Cerebellar nuclear complex (tissue), 1 donor: ENCODE results near the gene LIME1.
"Not testable (repeated sequence)": the region's sequence is repeated elsewhere in the genome, so short reads cannot be mapped to it uniquely, and the experiment has no call there.

Source experiments
- DNase-seq, 2 experiments: peaks; one replicate each; lab custom pipeline; 2025; lab: John Stamatoyannopoulos, UW

LIME1 gene

GRCh38 chr20:63773571-63774241 is 37.2 kb downstream of the LIME1 start:
- no peak for DNase-seq

DNA sequence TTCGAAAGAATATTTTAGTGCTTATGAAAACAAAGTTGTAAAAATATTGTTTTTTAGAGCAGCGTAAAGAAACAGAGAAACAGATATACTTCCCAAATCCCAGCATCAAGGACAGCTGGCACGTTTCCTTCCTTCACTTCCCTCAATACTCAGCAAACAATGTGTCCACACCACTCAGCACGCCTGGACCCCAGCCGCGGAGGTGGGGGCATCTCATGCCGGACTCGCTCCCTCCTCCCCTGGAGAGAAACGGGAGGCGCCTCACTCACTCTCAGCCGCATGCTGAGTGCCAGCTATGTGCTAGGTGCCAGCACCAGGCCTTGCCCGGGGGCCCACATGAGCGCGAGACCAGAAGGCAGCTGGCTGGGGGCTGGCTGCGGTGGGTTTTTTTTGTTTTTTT is 37.8 kb downstream of the LIME1 start:
- no peak for DNase-seq

DNA sequence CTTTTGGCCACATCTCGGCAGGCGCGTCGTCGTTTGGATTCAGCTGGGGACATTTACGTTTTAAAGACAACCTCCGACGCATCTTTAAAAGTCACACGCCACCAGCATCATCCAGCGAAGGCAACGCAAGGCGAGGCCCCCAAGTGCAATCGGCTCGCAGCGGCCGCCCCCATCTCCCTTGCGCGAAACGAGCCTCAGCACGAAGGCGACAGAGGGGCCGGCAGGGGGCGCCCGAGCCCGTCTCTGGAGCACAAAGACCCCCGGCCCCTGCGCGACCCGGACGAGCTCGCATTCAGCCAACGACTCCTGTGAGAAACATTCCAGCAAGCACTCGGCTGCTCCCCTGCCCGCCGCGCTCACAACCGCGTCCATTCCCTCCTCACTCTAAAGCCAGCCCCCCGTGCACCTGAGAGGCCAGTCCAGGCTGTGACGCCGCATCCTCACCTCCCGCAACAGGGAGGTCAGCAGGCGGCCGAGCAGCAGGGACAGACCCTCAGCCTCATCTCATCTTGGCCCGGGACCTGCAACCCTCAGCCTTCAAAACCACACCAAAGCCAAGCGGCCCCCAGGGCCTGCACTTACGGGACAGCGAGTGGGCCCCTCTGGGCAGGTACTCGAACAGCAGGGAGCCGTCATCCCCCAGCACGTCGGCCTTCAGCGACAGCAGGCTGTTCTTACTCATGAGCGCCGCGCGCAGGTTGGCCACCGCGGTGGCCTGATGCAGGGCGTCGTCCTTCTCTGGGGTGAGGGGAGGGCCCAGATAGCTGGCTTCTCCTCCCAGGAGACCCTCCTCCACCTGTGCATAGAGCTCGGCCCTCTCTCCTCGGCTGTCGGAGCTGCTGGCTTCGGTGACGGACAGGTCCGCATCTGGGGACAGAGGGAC is 38.9 kb downstream of the LIME1 start:
- DNase-seq, result peak in 1 of 2 experiments; percentile 37

- DNase-seq, result not testable (repeated sequence)
Measured at GRCh38 chr20:63776875-63777274, 40.4 kb downstream of the LIME1 start.

DNA sequence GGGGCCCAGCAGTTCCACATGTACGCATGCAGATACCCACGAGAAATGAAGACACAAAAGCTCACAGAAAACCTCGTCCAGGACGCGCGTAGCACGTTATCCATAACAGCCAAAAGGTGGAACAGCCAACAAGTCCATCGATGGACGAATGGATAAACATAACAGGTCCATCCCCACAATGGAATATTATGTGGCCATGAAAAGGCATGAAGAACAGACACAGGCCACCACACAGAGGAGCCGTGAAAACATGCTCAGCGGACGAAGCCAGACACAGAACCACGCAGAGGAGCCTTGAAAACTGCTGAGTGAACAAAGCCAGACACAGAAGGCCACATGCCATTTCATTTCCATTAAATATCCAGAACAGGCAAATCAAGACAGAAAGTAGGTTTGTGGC is 41.1 kb downstream of the LIME1 start:
- DNase-seq, result no peak

- no peak for DNase-seq
Measured at GRCh38 chr20:63778034-63778752, 41.7 kb downstream of the LIME1 start.

DNA sequence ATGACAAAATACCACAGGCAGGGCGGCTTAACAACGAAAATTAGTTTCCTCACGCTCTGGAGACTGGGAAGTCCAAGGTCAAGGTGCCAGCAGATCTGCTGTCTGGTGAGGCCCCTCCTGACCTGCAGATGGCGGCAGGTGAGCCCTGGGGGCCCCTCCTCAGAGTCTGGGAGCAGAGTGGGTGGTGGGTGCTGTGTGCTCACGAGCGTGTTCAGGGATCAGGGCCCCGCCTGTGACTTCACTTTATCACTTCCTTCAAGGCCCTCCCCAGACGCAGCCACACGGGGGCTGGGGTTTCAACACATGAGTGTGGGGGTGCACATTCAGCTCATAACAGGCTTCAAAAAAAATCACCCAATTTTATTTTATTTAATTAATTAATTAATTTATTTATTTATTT is 42.4 kb downstream of the LIME1 start:
- DNase-seq, result no peak

- no peak for DNase-seq
Measured at GRCh38 chr20:63781181-63781580, 44.7 kb downstream of the LIME1 start.

DNA sequence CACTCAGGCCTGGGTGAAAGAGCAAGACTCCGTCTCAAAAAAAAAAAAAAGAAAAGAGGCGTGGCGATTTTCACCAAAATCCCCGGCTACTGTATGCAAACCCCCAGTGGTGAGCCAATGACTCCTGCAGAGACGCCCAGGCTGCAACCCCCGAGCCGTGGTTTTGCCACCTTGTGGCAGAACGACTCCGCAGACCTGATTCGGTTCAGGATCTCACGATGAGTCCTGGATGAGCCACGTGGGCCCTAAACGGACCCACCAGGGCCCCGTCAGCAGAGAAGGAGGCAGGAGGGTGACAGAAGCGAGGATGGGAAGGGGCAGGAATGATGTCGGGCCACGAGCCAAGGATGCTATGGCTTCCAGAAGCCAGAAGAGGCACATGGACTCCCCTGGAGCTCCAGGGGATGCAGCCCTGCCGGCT is 45.6 kb downstream of the LIME1 start:
- no peak for DNase-seq

DNA sequence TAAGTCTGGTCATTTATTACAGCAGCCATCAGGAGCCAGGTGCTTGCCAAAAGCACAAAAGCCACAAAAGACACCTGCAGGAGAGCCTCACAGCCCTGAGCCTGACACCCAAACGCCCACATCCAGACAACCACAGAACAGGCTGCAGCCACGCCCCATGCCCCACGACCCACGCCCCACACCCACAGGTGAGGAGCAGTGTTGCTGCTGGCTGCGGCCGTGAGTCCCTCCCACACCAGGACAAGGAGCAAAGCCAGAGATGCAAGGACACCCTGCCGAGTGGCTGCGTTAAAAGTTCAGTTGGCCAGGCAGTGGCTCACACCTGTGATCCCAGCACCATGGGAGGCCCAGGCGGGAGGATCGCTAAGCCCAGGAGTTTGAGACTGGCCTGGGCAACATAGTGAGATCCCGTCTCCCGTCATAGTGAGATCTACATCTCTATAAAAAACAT is 46.1 kb downstream of the LIME1 start:
- no peak for DNase-seq

DNA sequence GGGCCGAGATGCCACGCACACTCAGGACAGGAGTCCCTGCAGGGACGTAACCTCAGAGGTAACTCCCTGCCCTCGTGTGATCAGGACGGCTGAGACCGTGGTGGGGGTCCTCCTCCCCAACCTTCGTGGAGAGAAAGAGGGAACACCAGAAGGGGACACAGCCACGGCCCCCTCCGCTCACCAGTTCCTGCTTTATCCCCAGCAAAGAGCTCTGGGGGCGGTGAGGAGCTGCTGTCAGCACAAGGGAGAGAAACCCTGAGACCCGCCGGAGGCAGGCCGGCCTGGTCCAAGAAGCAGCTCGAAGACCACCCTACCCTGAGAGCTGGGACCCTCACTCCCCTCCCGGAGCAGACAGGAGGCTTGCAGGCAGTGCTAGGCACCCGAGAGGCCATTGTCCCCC is 47.5 kb downstream of the LIME1 start:
- DNase-seq, result no peak

DNA sequence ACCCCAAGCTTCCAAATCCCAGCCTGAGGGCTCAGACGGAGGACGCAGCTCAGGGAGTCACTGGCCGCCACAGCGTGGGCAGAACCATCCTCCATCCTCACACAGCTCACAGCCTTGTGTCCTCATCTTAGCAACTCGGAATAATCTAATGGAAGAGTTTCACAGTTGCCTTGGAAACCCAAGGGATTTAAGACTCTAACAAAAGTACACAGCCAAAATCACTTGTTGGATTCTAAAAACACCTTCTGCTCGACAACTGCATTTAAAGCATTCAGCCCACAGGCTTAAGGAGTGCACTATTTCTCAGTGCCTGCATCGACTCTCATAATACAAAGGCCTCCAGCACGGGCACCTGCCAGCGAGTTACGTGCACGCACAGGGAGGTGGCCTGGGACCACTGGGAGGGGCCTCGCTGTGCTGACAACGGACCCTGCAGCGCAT is 49.2 kb downstream of the LIME1 start:
- no peak for DNase-seq

DNA sequence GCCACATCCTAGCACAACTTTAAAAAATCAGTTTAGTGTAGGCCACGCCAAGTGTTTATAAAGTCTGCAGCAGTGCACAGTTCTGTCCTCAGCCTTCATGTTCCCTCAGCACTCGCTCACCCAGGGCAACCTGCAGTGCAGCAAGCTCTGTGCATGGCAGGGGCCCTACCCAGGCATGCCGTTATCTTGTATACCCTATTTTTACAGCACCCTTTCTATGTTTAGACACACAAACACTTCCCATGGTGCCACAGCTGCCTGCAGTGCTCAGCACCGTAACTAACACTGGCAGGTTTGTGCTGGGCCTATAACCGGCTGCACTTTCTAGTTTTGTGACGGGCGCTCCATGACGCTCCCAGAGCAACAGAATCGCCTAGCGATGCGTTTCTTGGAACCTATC is 50.8 kb downstream of the LIME1 start:
- no peak for DNase-seq

GRCh38 chr20:63787749-63788148 is 51.3 kb downstream of the LIME1 start:
- DNase-seq, result no peak
